B cell (primary cell): Measurements from ENCODE around the gene RHBDL1. TPM values are rescaled to one million over a fixed set of nuclear protein-coding genes. Genes with fewer than 3 reads are reported as not detected.

Source experiments
- ATAC-seq: fragments of 200-7000 bp; cut with Tn5 transposase; one replicate; pipeline ENCODE4 v1.10.0; 2021; ENCODE audit warnings: low read depth, mild to moderate bottlenecking, moderate number of reproducible peaks, moderate library complexity
- CTCF ChIA-PET: fragments of 350-600 bp; sonication (Branson Sonifier 250); formaldehyde crosslinking; loops from one replicate; lab custom pipeline; 2021; ENCODE audit warnings: antibody characterized with exemption, inconsistent platforms; lab: Charles Lee
- POLR2A ChIA-PET: fragments of 350-600 bp; sonication (Branson Sonifier 250); formaldehyde crosslinking; loops from one replicate; lab custom pipeline; 2021; ENCODE audit warnings: antibody characterized with exemption; lab: Charles Lee
- DNase-seq: peaks from one replicate; pipeline ENCODE4 v3.0.0; 2013
- H2AFZ ChIP-seq: 2 replicates; pipeline ENCODE4 v1.6.1; 2012; ENCODE audit warnings: mild to moderate bottlenecking, low read depth, low read length; ENCODE audit not compliant: insufficient read depth, poor library complexity, severe bottlenecking
- H3K27ac ChIP-seq, 2 donors: 1 replicate in 1 of 2; 2 replicates in 1 of 2; pipeline ENCODE4 v1.5.1; 2012 to 2013; ENCODE audit warnings: low read length in 2 of 2, mild to moderate bottlenecking in 2 of 2, moderate library complexity in 1 of 2
- H3K27me3 ChIP-seq, 4 experiments: fragments of 200-600 bp in 1 of 4; sonication (generic) in 1 of 4; replicated peaks in 1 of 4; 1 replicate in 2 of 4; 2 replicates in 2 of 4; pipeline versions ENCODE4 v1.6.1 to v1.7.0; 2013 to 2016; ENCODE audit warnings: low read length in 3 of 4, mild to moderate bottlenecking in 2 of 4, mixed read lengths in 1 of 4, moderate library complexity in 1 of 4; ENCODE audit not compliant: insufficient read depth in 4 of 4, control insufficient read depth in 3 of 4; ENCODE audit errors: control extremely low read depth in 1 of 4
- H3K36me3 ChIP-seq, 2 experiments: replicated peaks in 1 of 2; 1 replicate in 1 of 2; 2 replicates in 1 of 2; pipeline versions ENCODE4 v1.6.1 to v1.7.1; 2013; ENCODE audit warnings: low read length in 1 of 2; ENCODE audit not compliant: insufficient read depth in 2 of 2, control insufficient read depth in 1 of 2; ENCODE audit errors: control extremely low read depth in 1 of 2, extremely low read depth in 1 of 2
- H3K4me1 ChIP-seq, 2 donors: fragments of 200-600 bp in 1 of 2; sonication (generic) in 1 of 2; 1 replicate in 1 of 2; 2 replicates in 1 of 2; pipeline versions ENCODE4 v1.5.1 to v1.6.1; 2013 to 2017; ENCODE audit warnings: low read length in 2 of 2; ENCODE audit not compliant: control insufficient read depth in 2 of 2, insufficient read depth in 2 of 2
- H3K4me2 ChIP-seq: replicated peaks from 2 replicates; pipeline ENCODE3; 2012; ENCODE audit warnings: mild to moderate bottlenecking, low read depth, low read length; ENCODE audit not compliant: poor library complexity, severe bottlenecking
- H3K4me3 ChIP-seq, 5 experiments: fragments of 200-600 bp in 1 of 5; sonication (generic) in 1 of 5; 1 replicate in 3 of 5; 2 replicates in 2 of 5; pipeline versions ENCODE4 v1.5.1 to v1.7.0; 2011 to 2016; ENCODE audit warnings: low read length in 4 of 5, mild to moderate bottlenecking in 4 of 5, low read depth in 2 of 5, control low read depth in 1 of 5, moderate library complexity in 1 of 5; ENCODE audit not compliant: insufficient read depth in 1 of 5; ENCODE audit errors: control extremely low read depth in 1 of 5, extremely low read depth in 1 of 5
- H3K79me2 ChIP-seq: fragments of 200-600 bp; sonication (generic); one replicate; pipeline ENCODE4 v1.6.0; 2016; ENCODE audit warnings: low read length; ENCODE audit not compliant: control insufficient read depth, insufficient read depth
- H3K9ac ChIP-seq: fragments of 200-600 bp; sonication (generic); 2 replicates; pipeline ENCODE4 v1.6.1; 2017; ENCODE audit warnings: mild to moderate bottlenecking, low read length, moderate library complexity
- H3K9me3 ChIP-seq, 3 donors: one replicate each; pipeline versions ENCODE4 v1.6.1 to v1.7.1; 2013; ENCODE audit warnings: low read length in 2 of 3; ENCODE audit not compliant: control insufficient read depth in 2 of 3, insufficient read depth in 1 of 3; ENCODE audit errors: control extremely low read depth in 1 of 3
- H4K20me1 ChIP-seq: 2 replicates; pipeline ENCODE4 v1.6.0; 2012; ENCODE audit warnings: mild to moderate bottlenecking, low read length; ENCODE audit not compliant: insufficient read depth, control insufficient read depth, poor library complexity, severe bottlenecking
- H3K27ac Mint-ChIP-seq: one replicate; pipeline ENCODE4 v1.8.0; 2021; ENCODE audit warnings: mixed read lengths
- H3K27me3 Mint-ChIP-seq: one replicate; pipeline ENCODE4 v1.8.0; 2021; ENCODE audit warnings: mixed read lengths
- H3K4me1 Mint-ChIP-seq: one replicate; pipeline ENCODE4 v1.8.0; 2021; ENCODE audit warnings: mixed read lengths
- H3K4me3 Mint-ChIP-seq: one replicate; pipeline ENCODE4 v1.8.0; 2021; ENCODE audit warnings: mixed read lengths
- H3K9me3 Mint-ChIP-seq: one replicate; pipeline ENCODE4 v1.8.0; 2022; ENCODE audit warnings: mixed read lengths; ENCODE audit not compliant: insufficient read depth
- EZH2 ChIP-seq: IDR thresholded peaks from 2 replicates; pipeline ENCODE4 v1.6.1; 2012; ENCODE audit warnings: borderline replicate concordance, low read depth, mild to moderate bottlenecking, moderate library complexity, low read length; ENCODE audit not compliant: insufficient read depth, poor library complexity, severe bottlenecking
- WGBS: methylation state at CpG from one replicate; pipeline ENCODE4 v1.1.5; 2013; ENCODE audit warnings: missing lambda C conversion rate; ENCODE audit not compliant: insufficient coverage; 5-methylcytosine and 5-hydroxymethylcytosine counted together
- intact Hi-C: fragments of 100-400 bp; cut with micrococcal nuclease; formaldehyde crosslinking; loops from one replicate; pipeline ENCODE4 v1.10.0; 2022
- polyA plus RNA-seq: library from polyadenylated mRNA; depleted of rRNA; stranded (reverse); fragments of >200 nt; gene quantifications from 2 replicates; pipeline ENCODE4 v1.2.3, GENCODE V29; 2012
- total RNA-seq, 2 donors: library from RNA; stranded (reverse); fragments of 120-200 nt in 1 of 2; gene quantifications; 1 replicate in 1 of 2; 2 replicates in 1 of 2; pipeline versions ENCODE4 v1.2.3 to v1.2.4, GENCODE V29; 2013 to 2022
- TF ChIP-seq, protein P1 (sequence below): fragments of 200-600 bp; IDR thresholded peaks from one replicate; pipeline ENCODE4 v1.8.0; 2022; ENCODE audit warnings: antibody characterized with exemption, mild to moderate bottlenecking

Gene RHBDL1
- total and polyA plus RNA-seq, 2 donors (not counting 1 experiment from before 2014, with no cell fraction given), result 0.76 to 1.6 TPM

- Histone ChIP-seq H3K4me1 (peaks cover 14 to 17% of the 10 kb centered on the region in 2 donors), H3K4me2 (no peak overlapping the region), H3K4me3 (no peak overlapping the region), H2AFZ (no peak overlapping the region), H3K27me3 (no peaks in the 10 kb centered on the region), H3K36me3 (no peaks in the 10 kb centered on the region), H3K9me3 (peaks cover 0 to 2% (median 0%) of the 10 kb centered on the region in 3 donors), H4K20me1 (peaks cover 4% of the 10 kb centered on the region), H3K79me2 (peaks cover under 1% of the 10 kb centered on the region), H3K9ac (no peak overlapping the region), H3K27ac (no peak overlapping the region)
- POLR2A ChIA-PET, result no interaction called here
- Mint-ChIP-seq H3K4me3 (no peak overlapping the region), H3K27ac (no peak overlapping the region), H3K27me3 (no peaks in the 10 kb centered on the region), H3K9me3 (no peaks in the 10 kb centered on the region), H3K4me1 (peaks cover 10% of the 10 kb centered on the region)
- intact Hi-C loops, result no loop called here
- DNase-seq, result no peak
- 94% methylated on average over 28 of the region's 28 CpGs for WGBS
- ATAC-seq, result no peak
- TF ChIP-seq, protein P1, sequence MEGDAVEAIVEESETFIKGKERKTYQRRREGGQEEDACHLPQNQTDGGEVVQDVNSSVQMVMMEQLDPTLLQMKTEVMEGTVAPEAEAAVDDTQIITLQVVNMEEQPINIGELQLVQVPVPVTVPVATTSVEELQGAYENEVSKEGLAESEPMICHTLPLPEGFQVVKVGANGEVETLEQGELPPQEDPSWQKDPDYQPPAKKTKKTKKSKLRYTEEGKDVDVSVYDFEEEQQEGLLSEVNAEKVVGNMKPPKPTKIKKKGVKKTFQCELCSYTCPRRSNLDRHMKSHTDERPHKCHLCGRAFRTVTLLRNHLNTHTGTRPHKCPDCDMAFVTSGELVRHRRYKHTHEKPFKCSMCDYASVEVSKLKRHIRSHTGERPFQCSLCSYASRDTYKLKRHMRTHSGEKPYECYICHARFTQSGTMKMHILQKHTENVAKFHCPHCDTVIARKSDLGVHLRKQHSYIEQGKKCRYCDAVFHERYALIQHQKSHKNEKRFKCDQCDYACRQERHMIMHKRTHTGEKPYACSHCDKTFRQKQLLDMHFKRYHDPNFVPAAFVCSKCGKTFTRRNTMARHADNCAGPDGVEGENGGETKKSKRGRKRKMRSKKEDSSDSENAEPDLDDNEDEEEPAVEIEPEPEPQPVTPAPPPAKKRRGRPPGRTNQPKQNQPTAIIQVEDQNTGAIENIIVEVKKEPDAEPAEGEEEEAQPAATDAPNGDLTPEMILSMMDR, result no peak
- no peak for TF ChIP-seq EZH2
- CTCF ChIA-PET, result no interaction called here
Measured at GRCh38 chr16:652454-653305, 22.8 kb upstream of the RHBDL1 start.

GRCh38 chr16:654034-654433, 21.4 kb upstream of the RHBDL1 start:
- H3K4me3 Mint-ChIP-seq, result no peak overlapping the region
- H3K36me3 ChIP-seq, result no peaks in the 10 kb centered on the region
- TF ChIP-seq, protein P1, result no peak
- TF ChIP-seq EZH2, result no peak
- H3K27me3 Mint-ChIP-seq, result no peaks in the 10 kb centered on the region
- ATAC-seq, result no peak
- no peaks in the 10 kb centered on the region for H3K27me3 ChIP-seq
- ChIA-PET POLR2A (no interaction called here), CTCF (no interaction called here)
- no peak overlapping the region for H3K27ac ChIP-seq
- H2AFZ ChIP-seq, result no peak overlapping the region
- DNase-seq, result no peak
- no peak overlapping the region for H3K4me3 ChIP-seq
- WGBS, result 98% methylated on average over 9 of the region's 12 CpGs
- no peaks in the 10 kb centered on the region for H3K9me3 ChIP-seq
- no peaks in the 10 kb centered on the region for H3K79me2 ChIP-seq
- H3K9ac ChIP-seq, result no peak overlapping the region
- H3K4me2 ChIP-seq, result no peak overlapping the region
- no peaks in the 10 kb centered on the region for H4K20me1 ChIP-seq
- H3K4me1 ChIP-seq, result peaks cover 5 to 6% of the 10 kb centered on the region in 2 donors
- no peaks in the 10 kb centered on the region for H3K9me3 Mint-ChIP-seq
- intact Hi-C loops, result no loop called here
- H3K4me1 Mint-ChIP-seq, result peaks cover 1% of the 10 kb centered on the region
- no peak overlapping the region for H3K27ac Mint-ChIP-seq
